Keratinocyte (primary cell): Measurements from ENCODE around the gene PYGM. TPM values are rescaled to one million over a fixed set of nuclear protein-coding genes. Genes with fewer than 3 reads are reported as not detected.

Experiments
- DNase-seq: peaks from one replicate; pipeline ENCODE4 v3.0.0-alpha.2; 2011; ENCODE audit warnings: low read depth, missing footprints, low spot score
- FAIRE-seq: peaks from 2 replicates; lab custom pipeline; 2011; peaks lifted over from hg19 to GRCh38; lab: Jason Lieb, UNC
- H2AFZ ChIP-seq: 2 replicates; pipeline ENCODE4 v1.6.0; 2012; ENCODE audit warnings: low read length, control low read depth, inconsistent platforms; ENCODE audit not compliant: control insufficient read depth
- H3K27ac ChIP-seq: 2 replicates; pipeline ENCODE4 v1.5.1; 2011; ENCODE audit warnings: low read length; ENCODE audit not compliant: control insufficient read depth, insufficient read depth
- H3K27me3 ChIP-seq: 3 replicates; pipeline ENCODE4 v1.6.0; 2011; ENCODE audit warnings: low read length; ENCODE audit not compliant: control insufficient read depth, insufficient read depth; ENCODE audit errors: extremely low read depth
- H3K36me3 ChIP-seq, 2 experiments: 2 replicates in 1 of 2; 3 replicates in 1 of 2; pipeline ENCODE4 v1.5.1; 2011; ENCODE audit warnings: low read length in 2 of 2, mild to moderate bottlenecking in 1 of 2; ENCODE audit not compliant: control insufficient read depth in 2 of 2, insufficient read depth in 2 of 2; ENCODE audit errors: extremely low read depth in 1 of 2
- H3K4me1 ChIP-seq: 3 replicates; pipeline ENCODE4 v1.5.1; 2011; ENCODE audit warnings: low read length; ENCODE audit not compliant: control insufficient read depth, insufficient read depth; ENCODE audit errors: extremely low read depth
- H3K4me2 ChIP-seq: 3 replicates; pipeline ENCODE4 v1.6.0; 2011; ENCODE audit warnings: low read depth, low read length; ENCODE audit not compliant: control insufficient read depth, insufficient read depth; ENCODE audit errors: extremely low read depth
- H3K4me3 ChIP-seq, 3 experiments: fragments of 200-600 bp in 1 of 3; sonication (generic) in 1 of 3; 2 replicates in 2 of 3; 3 replicates in 1 of 3; pipeline ENCODE4 v1.5.1; 2011 to 2016; ENCODE audit warnings: low read length in 3 of 3, mild to moderate bottlenecking in 3 of 3, control low read depth in 2 of 3, inconsistent platforms in 1 of 3, low read depth in 1 of 3, mixed read lengths in 1 of 3, mixed run types in 1 of 3, moderate library complexity in 1 of 3; ENCODE audit not compliant: control insufficient read depth in 2 of 3, insufficient read depth in 2 of 3; ENCODE audit errors: extremely low read depth in 1 of 3
- H3K79me2 ChIP-seq: 2 replicates; pipeline ENCODE4 v1.6.0; 2012; ENCODE audit warnings: low read length; ENCODE audit not compliant: control insufficient read depth, insufficient read depth
- H3K9ac ChIP-seq: 3 replicates; pipeline ENCODE4 v1.6.0; 2011; ENCODE audit warnings: low read length; ENCODE audit not compliant: control insufficient read depth, insufficient read depth; ENCODE audit errors: extremely low read depth
- H3K9me1 ChIP-seq: 3 replicates; pipeline ENCODE4 v1.6.0; 2011; ENCODE audit warnings: low read length; ENCODE audit not compliant: control insufficient read depth, insufficient read depth; ENCODE audit errors: extremely low read depth
- H3K9me3 ChIP-seq: 2 replicates; pipeline ENCODE4 v1.5.1; 2012; ENCODE audit warnings: low read depth, low read length; ENCODE audit not compliant: control insufficient read depth
- H4K20me1 ChIP-seq: 3 replicates; pipeline ENCODE4 v1.6.0; 2011; ENCODE audit warnings: low read length; ENCODE audit not compliant: control insufficient read depth, insufficient read depth; ENCODE audit errors: extremely low read depth
- EZH2 ChIP-seq: IDR thresholded peaks from one replicate; pipeline ENCODE4 v1.6.1; 2012; ENCODE audit warnings: inconsistent platforms, mild to moderate bottlenecking, low read length, moderate library complexity
- dilution Hi-C: fragments of 300-500 bp; cut with MboI; formaldehyde crosslinking; loops from one replicate; pipeline ENCODE4 v1.7.0; 2020; ENCODE audit warnings: low sequenced_read_pairs; ENCODE audit not compliant: extremely low pct_ligation_motif_present
- polyA plus RNA-seq, 5 experiments: library from polyadenylated mRNA; depleted of rRNA in 3 of 5; stranded (reverse) in 3 of 5; stranded (forward) in 1 of 5; unstranded in 1 of 5; fragments of >200 nt; gene quantifications; 1 replicate in 1 of 5; 2 replicates in 3 of 5; 3 replicates in 1 of 5; pipeline versions ENCODE4 v1.2.1 to v1.2.3, GENCODE V29; 2011 to 2012; ENCODE audit warnings: missing spikeins in 2 of 5, low read depth in 1 of 5, low replicate concordance in 1 of 5
- TF ChIP-seq, protein P1 (sequence below), 3 experiments: IDR thresholded peaks in 1 of 3; conservative IDR thresholded peaks in 1 of 3; optimal IDR thresholded peaks in 1 of 3; 2 replicates in 2 of 3; 3 replicates in 1 of 3; pipeline versions ENCODE3 to v1.5.1; 2011; ENCODE audit warnings: low read length in 3 of 3, mild to moderate bottlenecking in 3 of 3, moderate library complexity in 2 of 3, control low read depth in 1 of 3, inconsistent platforms in 1 of 3; ENCODE audit not compliant: insufficient read depth in 2 of 3; ENCODE audit errors: extremely low read depth in 1 of 3

Gene PYGM
- polyA plus RNA-seq, 1 donor (not counting 4 experiments of a cell fraction or from before 2014, with no cell fraction given), result 0.05 TPM

DNA sequence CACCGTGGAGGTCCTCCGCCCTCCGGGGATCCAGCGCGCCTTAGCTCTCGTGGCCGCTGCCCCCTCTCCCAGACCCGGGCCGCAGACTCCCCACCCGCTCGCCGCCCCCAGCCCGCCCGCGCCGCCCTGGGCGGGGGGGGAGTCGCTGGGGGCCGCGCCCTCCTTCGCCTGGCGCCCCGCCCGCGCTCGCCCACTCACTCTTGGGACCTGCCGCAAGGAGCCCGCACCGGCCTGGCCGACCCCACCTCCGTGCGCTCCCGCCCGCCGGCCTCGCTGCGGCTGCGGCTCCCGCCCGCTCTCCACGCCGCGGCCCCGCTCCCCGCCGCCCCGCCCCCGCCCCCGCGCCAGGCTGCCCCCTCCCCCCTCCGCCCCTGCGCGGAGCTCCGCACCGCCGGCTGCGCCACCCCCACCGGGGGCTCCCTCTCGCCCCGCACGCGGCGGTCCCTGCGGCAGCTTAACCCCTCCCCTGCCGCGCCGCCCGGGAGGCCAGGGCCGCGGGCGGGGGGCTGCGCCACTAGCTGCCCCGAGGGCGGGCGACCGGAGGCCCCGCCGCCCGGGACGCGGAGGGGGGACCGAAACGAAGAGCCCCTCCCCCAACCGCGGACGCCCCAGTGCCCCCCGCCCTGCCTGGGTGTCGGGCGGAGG lies 15.1 kb downstream of the PYGM start:
- Histone ChIP-seq H3K27me3 (peaks cover 69% of the 10 kb centered on the region), H3K4me1 (peaks cover 28% of the 10 kb centered on the region), H3K27ac (no peak overlapping the region), H4K20me1 (no peaks in the 10 kb centered on the region), H3K9me3 (no peaks in the 10 kb centered on the region), H2AFZ (no peak overlapping the region), H3K79me2 (no peaks in the 10 kb centered on the region), H3K9me1 (no peaks in the 10 kb centered on the region), H3K9ac (no peak overlapping the region), H3K4me2 (no peak overlapping the region), H3K4me3 (no peak overlapping the region), H3K36me3 (no peaks in the 10 kb centered on the region)
- dilution Hi-C loops, result no loop called here
- DNase-seq (no peak), FAIRE-seq (no peak)
- no peak for TF ChIP-seq EZH2
- TF ChIP-seq, protein P1, sequence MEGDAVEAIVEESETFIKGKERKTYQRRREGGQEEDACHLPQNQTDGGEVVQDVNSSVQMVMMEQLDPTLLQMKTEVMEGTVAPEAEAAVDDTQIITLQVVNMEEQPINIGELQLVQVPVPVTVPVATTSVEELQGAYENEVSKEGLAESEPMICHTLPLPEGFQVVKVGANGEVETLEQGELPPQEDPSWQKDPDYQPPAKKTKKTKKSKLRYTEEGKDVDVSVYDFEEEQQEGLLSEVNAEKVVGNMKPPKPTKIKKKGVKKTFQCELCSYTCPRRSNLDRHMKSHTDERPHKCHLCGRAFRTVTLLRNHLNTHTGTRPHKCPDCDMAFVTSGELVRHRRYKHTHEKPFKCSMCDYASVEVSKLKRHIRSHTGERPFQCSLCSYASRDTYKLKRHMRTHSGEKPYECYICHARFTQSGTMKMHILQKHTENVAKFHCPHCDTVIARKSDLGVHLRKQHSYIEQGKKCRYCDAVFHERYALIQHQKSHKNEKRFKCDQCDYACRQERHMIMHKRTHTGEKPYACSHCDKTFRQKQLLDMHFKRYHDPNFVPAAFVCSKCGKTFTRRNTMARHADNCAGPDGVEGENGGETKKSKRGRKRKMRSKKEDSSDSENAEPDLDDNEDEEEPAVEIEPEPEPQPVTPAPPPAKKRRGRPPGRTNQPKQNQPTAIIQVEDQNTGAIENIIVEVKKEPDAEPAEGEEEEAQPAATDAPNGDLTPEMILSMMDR (optimal IDR thresholded peaks at IDR 0.05 in 1 of 3, IDR thresholded peaks at IDR 0.05 in 1 of 3, conservative IDR thresholded peaks at IDR 0.05 in 1 of 3; ENCODE audit: extremely low read depth in 1 of 3, insufficient read depth in 2 of 3, low read length in 3 of 3), result no peak

DNA sequence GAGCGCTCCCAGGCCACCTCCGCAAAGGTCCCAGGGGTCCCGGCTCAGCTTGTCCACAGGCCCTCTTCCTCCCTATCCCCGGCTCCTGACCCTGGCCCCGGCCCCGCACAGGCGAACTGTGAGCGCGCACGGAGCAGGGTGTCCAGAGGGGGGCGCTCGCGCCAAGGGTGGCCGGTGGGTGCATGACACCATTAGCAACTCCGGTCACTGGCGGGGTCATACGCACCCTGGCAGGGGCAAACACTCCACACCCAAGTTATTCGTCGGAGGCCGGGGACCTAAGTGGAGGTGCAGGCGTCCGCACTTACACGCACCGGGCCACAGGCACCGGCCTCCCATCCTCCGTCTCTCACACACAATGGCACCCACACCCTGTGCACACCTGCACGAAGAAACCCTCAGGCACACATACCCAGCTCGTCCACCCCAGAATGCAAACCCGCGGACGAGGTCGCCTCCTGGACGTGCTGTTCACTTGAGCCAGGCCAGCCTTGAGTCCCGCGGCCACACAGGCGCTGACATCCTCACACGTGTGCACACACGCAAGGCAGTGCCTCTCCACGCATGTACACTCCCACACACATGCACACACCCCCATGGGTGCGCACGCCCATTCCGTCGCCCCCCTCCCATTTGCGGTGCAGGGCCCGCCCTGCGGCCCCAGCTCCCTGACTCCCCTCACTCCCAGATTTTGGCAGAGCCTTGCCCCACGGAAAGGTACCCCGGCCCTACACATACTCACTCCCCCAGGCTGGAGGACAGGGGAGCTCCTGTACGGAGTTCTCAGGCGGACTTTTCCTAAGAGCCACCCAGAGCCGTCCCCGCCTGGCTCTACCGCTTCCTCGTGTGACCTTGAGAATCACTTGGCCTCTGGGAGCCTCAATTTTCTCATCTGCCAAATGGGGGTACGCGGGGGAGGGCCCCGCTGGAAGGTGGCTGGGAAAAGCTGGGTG lies 15.9 kb downstream of the PYGM start, which contains the start of gene RASGRP2:
Gene RASGRP2 (minus strand): TSS at position 552 of the 953 bp plus-strand sequence. CDS start 1,276 bp downstream, outside the sequence.
- FAIRE-seq, result no peak
- no peaks in the 10 kb centered on the region for H3K9me1 ChIP-seq
- peaks cover 74% of the 10 kb centered on the region for H3K27me3 ChIP-seq
- no peaks in the 10 kb centered on the region for H4K20me1 ChIP-seq
- no peaks in the 10 kb centered on the region for H3K79me2 ChIP-seq
- no peaks in the 10 kb centered on the region for H3K36me3 ChIP-seq
- H3K9me3 ChIP-seq, result no peaks in the 10 kb centered on the region
- H3K4me2 ChIP-seq, result peak within 1 kb of the TSS; percentile 90
- H3K4me3 ChIP-seq, result peak within 1 kb of the TSS in 1 of 3 experiments; percentile 61
- H3K4me1 ChIP-seq, result peaks cover 28% of the 10 kb centered on the region
- no peak for DNase-seq
- TF ChIP-seq, protein P1 (optimal IDR thresholded peaks at IDR 0.05 in 1 of 3, IDR thresholded peaks at IDR 0.05 in 1 of 3, conservative IDR thresholded peaks at IDR 0.05 in 1 of 3; ENCODE audit: extremely low read depth in 1 of 3, insufficient read depth in 2 of 3, low read length in 3 of 3), result peak; percentile 53 to 78 (median 76)
- TF ChIP-seq EZH2, result peak; percentile 100
- H3K27ac ChIP-seq, result no peak within 1 kb of the TSS
- H2AFZ ChIP-seq, result no peak within 1 kb of the TSS
- H3K9ac ChIP-seq, result no peak within 1 kb of the TSS
- dilution Hi-C loops, result no loop called here
